ENCODE data around the gene CRYL1. TPM values are rescaled to one million over a fixed set of nuclear protein-coding genes. Genes with fewer than 3 reads are reported as not detected.

The CRYL1 gene
- total RNA-seq, 1 experiment from 2014 or later = 26.5 TPM

- DNase-seq (ENCODE audit: low read depth, low spot score) = no peak
- no peak overlapping the region for H3K4me3 ChIP-seq (replicated peaks in 1 of 2; ENCODE audit: low read depth in 1 of 2, low read length in 2 of 2)
- POLR2A ChIA-PET = no interaction called here
- H3K9me3 ChIP-seq (ENCODE audit: control insufficient read depth in 1 of 2, insufficient read depth in 1 of 2, low read depth in 1 of 2, low read length in 2 of 2) = no peaks in the 10 kb centered on the region
- RAD21 ChIA-PET (ENCODE audit: low non-redundant PET in 1 of 2, low total read pairs in 2 of 2, uncharacterized antibody in 2 of 2, unreplicated experiment in 2 of 2) = no interaction called here
- no peak for ATAC-seq
- no peaks in the 10 kb centered on the region for H3K36me3 ChIP-seq (ENCODE audit: control insufficient read depth in 1 of 2, insufficient read depth in 2 of 2, low read length in 2 of 2)
- intact Hi-C loops (cut with micrococcal nuclease) = no loop called here
- no peak overlapping the region for H3K4me2 ChIP-seq (ENCODE audit: low read length)
- H3K79me2 ChIP-seq (ENCODE audit: insufficient read depth, low read length) = no peaks in the 10 kb centered on the region
- peaks cover 7 to 11% of the 10 kb centered on the region in 2 experiments for H3K4me1 ChIP-seq (ENCODE audit: control insufficient read depth in 1 of 2, insufficient read depth in 2 of 2, low read length in 2 of 2)
- CTCF ChIA-PET = no interaction called here
- TF ChIP-seq CEBPB (IDR thresholded peaks at IDR 0.05; ENCODE audit: low read depth) = no peak
- no peak for TF ChIP-seq SRF (IDR thresholded peaks at IDR 0.05; ENCODE audit: low read depth)
- TF ChIP-seq, protein P1, sequence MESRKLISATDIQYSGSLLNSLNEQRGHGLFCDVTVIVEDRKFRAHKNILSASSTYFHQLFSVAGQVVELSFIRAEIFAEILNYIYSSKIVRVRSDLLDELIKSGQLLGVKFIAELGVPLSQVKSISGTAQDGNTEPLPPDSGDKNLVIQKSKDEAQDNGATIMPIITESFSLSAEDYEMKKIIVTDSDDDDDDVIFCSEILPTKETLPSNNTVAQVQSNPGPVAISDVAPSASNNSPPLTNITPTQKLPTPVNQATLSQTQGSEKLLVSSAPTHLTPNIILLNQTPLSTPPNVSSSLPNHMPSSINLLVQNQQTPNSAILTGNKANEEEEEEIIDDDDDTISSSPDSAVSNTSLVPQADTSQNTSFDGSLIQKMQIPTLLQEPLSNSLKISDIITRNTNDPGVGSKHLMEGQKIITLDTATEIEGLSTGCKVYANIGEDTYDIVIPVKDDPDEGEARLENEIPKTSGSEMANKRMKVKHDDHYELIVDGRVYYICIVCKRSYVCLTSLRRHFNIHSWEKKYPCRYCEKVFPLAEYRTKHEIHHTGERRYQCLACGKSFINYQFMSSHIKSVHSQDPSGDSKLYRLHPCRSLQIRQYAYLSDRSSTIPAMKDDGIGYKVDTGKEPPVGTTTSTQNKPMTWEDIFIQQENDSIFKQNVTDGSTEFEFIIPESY (IDR thresholded peaks at IDR 0.05; ENCODE audit: extremely low read depth, insufficient replicate concordance, low read length) = no peak
- no peak for TF ChIP-seq ZFX (IDR thresholded peaks at IDR 0.05)
- TF ChIP-seq JUND (IDR thresholded peaks at IDR 0.05) = no peak
- no peak for TF ChIP-seq ELF1 (IDR thresholded peaks at IDR 0.05; ENCODE audit: borderline replicate concordance, low read depth)
- TF ChIP-seq POLR2A (IDR thresholded peaks at IDR 0.05; ENCODE audit: borderline replicate concordance, extremely low read depth, insufficient read depth, insufficient read length) = no peak
- TF ChIP-seq, protein P2, sequence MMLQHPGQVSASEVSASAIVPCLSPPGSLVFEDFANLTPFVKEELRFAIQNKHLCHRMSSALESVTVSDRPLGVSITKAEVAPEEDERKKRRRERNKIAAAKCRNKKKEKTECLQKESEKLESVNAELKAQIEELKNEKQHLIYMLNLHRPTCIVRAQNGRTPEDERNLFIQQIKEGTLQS (IDR thresholded peaks at IDR 0.05) = no peak
- no peak for TF ChIP-seq RAD21 (IDR thresholded peaks at IDR 0.05; ENCODE audit: low read depth)
- TF ChIP-seq CBX3 (IDR thresholded peaks at IDR 0.05; ENCODE audit: low read depth) = no peak
- no peak for TF ChIP-seq SP1 (IDR thresholded peaks at IDR 0.05; ENCODE audit: low read depth)
- no peaks in the 10 kb centered on the region for H3K9me2 ChIP-seq (ENCODE audit: insufficient read depth)
- H4K20me1 ChIP-seq (ENCODE audit: insufficient read depth) = no peaks in the 10 kb centered on the region
- no peak overlapping the region for H2AFZ ChIP-seq (ENCODE audit: low read depth, low read length, poor library complexity, severe bottlenecking)
- no TSS peak for BruUV-seq (replicated peaks)
- H3K27me3 ChIP-seq (ENCODE audit: insufficient read depth, low read length) = no peaks in the 10 kb centered on the region
- no peak overlapping the region for H3K27ac ChIP-seq (ENCODE audit: low read depth, low read length)
- H3K9ac ChIP-seq (ENCODE audit: low read length) = no peak overlapping the region
Observed at GRCh38 chr13:20408181-20408580, 117.5 kb downstream of the CRYL1 start.

DNA sequence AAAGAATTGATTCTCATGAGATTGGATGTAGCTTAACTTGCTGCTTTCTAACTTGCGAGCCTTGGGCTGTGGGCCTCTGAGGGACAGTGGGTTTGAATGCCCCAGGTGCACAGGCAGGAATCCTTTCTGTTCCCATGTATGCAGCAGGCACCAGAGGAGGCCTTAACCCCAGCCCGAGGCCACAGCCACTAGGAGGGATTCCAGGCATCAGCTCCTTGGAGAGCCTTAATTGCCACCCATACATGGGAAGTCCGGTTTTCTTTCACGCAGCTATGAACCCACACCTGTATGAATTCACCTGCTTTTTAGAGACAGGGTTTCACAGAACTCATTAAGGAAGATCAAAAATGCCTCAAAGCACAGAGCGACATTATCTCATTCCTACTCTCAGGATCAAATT lies 117.9 kb downstream of the CRYL1 start:
- H3K27ac ChIP-seq (ENCODE audit: low read depth, low read length) = no peak overlapping the region
- H3K4me1 ChIP-seq (ENCODE audit: control insufficient read depth in 1 of 2, insufficient read depth in 2 of 2, low read length in 2 of 2) = peaks cover 7 to 11% of the 10 kb centered on the region in 2 experiments
- no peak for DNase-seq (ENCODE audit: low read depth, low spot score)
- no peak for TF ChIP-seq POLR2A (IDR thresholded peaks at IDR 0.05; ENCODE audit: borderline replicate concordance, extremely low read depth, insufficient read depth, insufficient read length)
- TF ChIP-seq YY1 (IDR thresholded peaks at IDR 0.05; ENCODE audit: extremely low read depth, insufficient replicate concordance, low read depth, low read length) = no peak
- TF ChIP-seq EGR1 (IDR thresholded peaks at IDR 0.05; ENCODE audit: low read depth) = no peak
- TF ChIP-seq EZH2phosphoT487 (IDR thresholded peaks at IDR 0.05; ENCODE audit: borderline replicate concordance) = no peak
- TF ChIP-seq CEBPB (IDR thresholded peaks at IDR 0.05; ENCODE audit: low read depth) = no peak
- TF ChIP-seq, protein P2 (IDR thresholded peaks at IDR 0.05) = no peak
- no peak for TF ChIP-seq ELF1 (IDR thresholded peaks at IDR 0.05; ENCODE audit: borderline replicate concordance, low read depth)
- no peak for TF ChIP-seq ZFX (IDR thresholded peaks at IDR 0.05)
- TF ChIP-seq EZH2 (IDR thresholded peaks at IDR 0.05) = no peak
- no peak for TF ChIP-seq SRF (IDR thresholded peaks at IDR 0.05; ENCODE audit: low read depth)
- no peaks in the 10 kb centered on the region for H3K27me3 ChIP-seq (ENCODE audit: insufficient read depth, low read length)
- ChIA-PET POLR2A (no interaction called here), RAD21 (ENCODE audit: low non-redundant PET in 1 of 2, low total read pairs in 2 of 2, uncharacterized antibody in 2 of 2, unreplicated experiment in 2 of 2) (no interaction called here), CTCF (no interaction called here)
- H2AFZ ChIP-seq (ENCODE audit: low read depth, low read length, poor library complexity, severe bottlenecking) = no peak overlapping the region
- no peak overlapping the region for H3K4me3 ChIP-seq (replicated peaks in 1 of 2; ENCODE audit: low read depth in 1 of 2, low read length in 2 of 2)
- no peaks in the 10 kb centered on the region for H3K36me3 ChIP-seq (ENCODE audit: control insufficient read depth in 1 of 2, insufficient read depth in 2 of 2, low read length in 2 of 2)
- no peaks in the 10 kb centered on the region for H3K79me2 ChIP-seq (ENCODE audit: insufficient read depth, low read length)
- H3K9ac ChIP-seq (ENCODE audit: low read length) = no peak overlapping the region
- no peak overlapping the region for H3K4me2 ChIP-seq (ENCODE audit: low read length)
- intact Hi-C loops (cut with micrococcal nuclease) = no loop called here
- no peak for ATAC-seq
- no peaks in the 10 kb centered on the region for H3K9me3 ChIP-seq (ENCODE audit: control insufficient read depth in 1 of 2, insufficient read depth in 1 of 2, low read depth in 1 of 2, low read length in 2 of 2)
- H4K20me1 ChIP-seq (ENCODE audit: insufficient read depth) = no peaks in the 10 kb centered on the region
- BruUV-seq (replicated peaks) = no TSS peak
- H3K9me2 ChIP-seq (ENCODE audit: insufficient read depth) = no peaks in the 10 kb centered on the region

All from HCT116 (cell line).